ENCODE measurements around the gene ASB6.

Gene ASB6

GRCh38 chr9:129675620-129676019 lies 33.7 kb upstream of the ASB6 start:
- H3K4me3 ChIP-seq (ENCODE audit: low read depth, low read length), result no peak overlapping the region
- DNase-seq (ENCODE audit: low read depth), result no peak
- no peak for TF ChIP-seq CTCF (IDR thresholded peaks at IDR 0.05; ENCODE audit: control insufficient read depth, extremely low read depth, insufficient read depth)

GRCh38 chr9:129674229-129674628 lies 32.3 kb upstream of the ASB6 start:
- TF ChIP-seq CTCF (IDR thresholded peaks at IDR 0.05; ENCODE audit: control insufficient read depth, extremely low read depth, insufficient read depth), result no peak
- H3K4me3 ChIP-seq (ENCODE audit: low read depth, low read length), result no peak overlapping the region
- DNase-seq (ENCODE audit: low read depth), result no peak

- no peak for TF ChIP-seq CTCF (IDR thresholded peaks at IDR 0.05; ENCODE audit: control insufficient read depth, extremely low read depth, insufficient read depth)
- DNase-seq (ENCODE audit: low read depth), result no peak
- H3K4me3 ChIP-seq (ENCODE audit: low read depth, low read length), result no peak overlapping the region
Measured at GRCh38 chr9:129673602-129674001, 31.7 kb upstream of the ASB6 start.

GRCh38 chr9:129672702-129673101 lies 30.8 kb upstream of the ASB6 start:
- H3K4me3 ChIP-seq (ENCODE audit: low read depth, low read length), result no peak overlapping the region
- DNase-seq (ENCODE audit: low read depth), result no peak
- TF ChIP-seq CTCF (IDR thresholded peaks at IDR 0.05; ENCODE audit: control insufficient read depth, extremely low read depth, insufficient read depth), result no peak

- no peak for TF ChIP-seq CTCF (IDR thresholded peaks at IDR 0.05; ENCODE audit: control insufficient read depth, extremely low read depth, insufficient read depth)
Measured at GRCh38 chr9:129671519-129671918, 29.6 kb upstream of the ASB6 start.

GRCh38 chr9:129671065-129671464 lies 29.1 kb upstream of the ASB6 start:
- no peak overlapping the region for H3K4me3 ChIP-seq (ENCODE audit: low read depth, low read length)
- TF ChIP-seq CTCF (IDR thresholded peaks at IDR 0.05; ENCODE audit: control insufficient read depth, extremely low read depth, insufficient read depth), result no peak
- no peak for DNase-seq (ENCODE audit: low read depth)

More at GRCh38 chr9:129671519-129671918, 29.6 kb upstream of the ASB6 start:
- no peak for DNase-seq (ENCODE audit: low read depth)
- no peak overlapping the region for H3K4me3 ChIP-seq (ENCODE audit: low read depth, low read length)

- H3K4me3 ChIP-seq (ENCODE audit: low read depth, low read length), result no peak overlapping the region
- no peak for TF ChIP-seq CTCF (IDR thresholded peaks at IDR 0.05; ENCODE audit: control insufficient read depth, extremely low read depth, insufficient read depth)
- no peak for DNase-seq (ENCODE audit: low read depth)
Measured at GRCh38 chr9:129669946-129670345, 28.0 kb upstream of the ASB6 start.

All from LNCaP clone FGC (cell line).